KG1 (cell line): Measurements from ENCODE around the gene CSF3.

Experiments
- DNase-seq: peaks from one replicate; lab custom pipeline; 2025; lab: John Stamatoyannopoulos, UW

The CSF3 gene, protein sequence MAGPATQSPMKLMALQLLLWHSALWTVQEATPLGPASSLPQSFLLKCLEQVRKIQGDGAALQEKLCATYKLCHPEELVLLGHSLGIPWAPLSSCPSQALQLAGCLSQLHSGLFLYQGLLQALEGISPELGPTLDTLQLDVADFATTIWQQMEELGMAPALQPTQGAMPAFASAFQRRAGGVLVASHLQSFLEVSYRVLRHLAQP

DNA sequence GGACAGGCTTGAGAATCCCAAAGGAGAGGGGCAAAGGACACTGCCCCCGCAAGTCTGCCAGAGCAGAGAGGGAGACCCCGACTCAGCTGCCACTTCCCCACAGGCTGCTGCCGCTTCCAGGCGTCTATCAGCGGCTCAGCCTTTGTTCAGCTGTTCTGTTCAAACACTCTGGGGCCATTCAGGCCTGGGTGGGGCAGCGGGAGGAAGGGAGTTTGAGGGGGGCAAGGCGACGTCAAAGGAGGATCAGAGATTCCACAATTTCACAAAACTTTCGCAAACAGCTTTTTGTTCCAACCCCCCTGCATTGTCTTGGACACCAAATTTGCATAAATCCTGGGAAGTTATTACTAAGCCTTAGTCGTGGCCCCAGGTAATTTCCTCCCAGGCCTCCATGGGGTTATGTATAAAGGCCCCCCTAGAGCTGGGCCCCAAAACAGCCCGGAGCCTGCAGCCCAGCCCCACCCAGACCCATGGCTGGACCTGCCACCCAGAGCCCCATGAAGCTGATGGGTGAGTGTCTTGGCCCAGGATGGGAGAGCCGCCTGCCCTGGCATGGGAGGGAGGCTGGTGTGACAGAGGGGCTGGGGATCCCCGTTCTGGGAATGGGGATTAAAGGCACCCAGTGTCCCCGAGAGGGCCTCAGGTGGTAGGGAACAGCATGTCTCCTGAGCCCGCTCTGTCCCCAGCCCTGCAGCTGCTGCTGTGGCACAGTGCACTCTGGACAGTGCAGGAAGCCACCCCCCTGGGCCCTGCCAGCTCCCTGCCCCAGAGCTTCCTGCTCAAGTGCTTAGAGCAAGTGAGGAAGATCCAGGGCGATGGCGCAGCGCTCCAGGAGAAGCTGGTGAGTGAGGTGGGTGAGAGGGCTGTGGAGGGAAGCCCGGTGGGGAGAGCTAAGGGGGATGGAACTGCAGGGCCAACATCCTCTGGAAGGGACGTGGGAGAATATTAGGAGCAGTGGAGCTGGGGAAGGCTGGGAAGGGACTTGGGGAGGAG is at the start of gene CSF3:
Gene CSF3, plus strand, starts transcription at position 436 of the 993 bp plus-strand sequence. Its CDS starts 35 bp downstream, at position 471.
- no peak for DNase-seq

DNA sequence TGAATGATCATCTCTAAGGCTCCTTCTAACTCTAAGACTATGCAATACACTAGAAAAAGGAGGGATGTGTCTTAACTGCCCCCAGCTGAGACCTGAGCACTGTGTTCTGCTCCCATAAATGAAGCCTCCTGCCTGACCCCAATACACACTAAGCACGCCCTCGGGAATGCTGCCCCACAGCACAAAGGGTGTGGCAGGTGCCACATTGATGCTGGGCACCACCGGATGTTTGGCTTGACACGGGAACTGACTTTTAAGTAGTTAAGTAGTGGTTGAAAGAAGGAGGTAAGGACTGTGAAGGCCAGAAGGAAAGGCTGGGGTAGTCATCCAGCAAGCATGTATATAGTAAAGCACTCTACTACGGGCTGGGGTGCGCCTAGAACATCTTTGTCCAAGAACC is 48.5 kb upstream of the CSF3 start:
- DNase-seq: no peak

DNA sequence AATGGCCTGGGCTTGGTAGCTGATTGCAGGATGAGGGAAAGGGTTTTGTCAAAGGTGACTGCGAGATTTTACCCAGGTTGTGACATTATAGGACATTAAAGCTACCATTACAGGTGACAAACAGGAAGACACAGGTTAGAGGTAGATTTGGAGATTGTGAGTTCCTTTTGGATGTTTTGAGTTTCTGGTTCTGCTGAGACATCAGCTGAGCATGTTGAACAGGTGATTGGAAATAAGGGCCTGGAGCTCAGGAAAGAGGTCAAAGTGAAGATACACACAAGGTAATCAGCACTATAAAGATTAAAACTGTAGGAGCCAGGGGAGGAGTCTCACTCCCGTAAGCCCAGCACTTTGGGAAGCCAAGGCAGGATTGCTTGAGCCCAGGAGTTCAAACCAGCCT is 46.5 kb upstream of the CSF3 start:
- DNase-seq: no peak

DNA sequence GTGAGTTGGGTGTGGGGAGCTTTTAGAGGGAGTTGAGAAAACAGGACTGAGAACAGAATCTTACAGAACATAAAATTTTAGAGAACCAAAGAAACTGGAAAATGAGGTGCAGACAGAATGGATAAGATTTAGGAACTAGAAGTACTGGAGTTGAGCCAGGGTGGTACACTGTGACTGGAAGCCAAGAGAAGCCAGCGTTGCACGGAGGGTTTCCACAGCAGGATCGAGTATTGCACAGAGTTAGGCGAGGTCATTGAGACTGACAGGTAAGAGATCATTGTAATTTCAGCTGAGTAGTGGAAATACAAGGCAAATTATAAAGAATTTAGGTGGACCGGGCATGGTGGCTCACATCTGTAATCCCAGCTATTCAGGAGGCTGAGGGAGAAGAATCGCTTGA is 45.9 kb upstream of the CSF3 start:
- DNase-seq: no peak

DNA sequence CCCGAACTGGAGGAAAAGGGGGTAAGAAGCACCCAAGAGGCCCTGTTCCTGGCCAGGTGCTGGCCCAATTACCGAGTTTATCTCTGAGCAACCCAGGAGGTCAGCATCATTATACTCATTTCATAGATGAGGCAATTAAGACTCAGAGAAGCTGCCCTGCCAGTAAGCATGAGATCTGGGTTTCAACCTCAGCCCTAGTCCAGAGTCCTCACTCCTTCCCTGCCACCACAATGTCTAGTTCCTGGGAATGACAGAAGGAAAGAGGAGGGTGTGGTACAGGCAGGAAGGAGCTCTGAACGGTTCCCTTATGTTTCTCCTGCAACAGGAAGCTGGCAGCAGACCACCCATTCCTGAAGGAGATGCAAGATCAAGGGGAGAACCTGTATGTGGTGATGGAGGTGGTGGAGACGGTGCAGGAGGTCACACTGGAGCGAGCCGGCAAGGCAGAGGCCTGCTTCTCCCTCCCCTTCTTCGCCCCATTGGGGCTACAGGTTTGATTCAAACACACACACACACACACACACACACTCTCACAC is 45.0 kb upstream of the CSF3 start:
- DNase-seq: no peak

DNA sequence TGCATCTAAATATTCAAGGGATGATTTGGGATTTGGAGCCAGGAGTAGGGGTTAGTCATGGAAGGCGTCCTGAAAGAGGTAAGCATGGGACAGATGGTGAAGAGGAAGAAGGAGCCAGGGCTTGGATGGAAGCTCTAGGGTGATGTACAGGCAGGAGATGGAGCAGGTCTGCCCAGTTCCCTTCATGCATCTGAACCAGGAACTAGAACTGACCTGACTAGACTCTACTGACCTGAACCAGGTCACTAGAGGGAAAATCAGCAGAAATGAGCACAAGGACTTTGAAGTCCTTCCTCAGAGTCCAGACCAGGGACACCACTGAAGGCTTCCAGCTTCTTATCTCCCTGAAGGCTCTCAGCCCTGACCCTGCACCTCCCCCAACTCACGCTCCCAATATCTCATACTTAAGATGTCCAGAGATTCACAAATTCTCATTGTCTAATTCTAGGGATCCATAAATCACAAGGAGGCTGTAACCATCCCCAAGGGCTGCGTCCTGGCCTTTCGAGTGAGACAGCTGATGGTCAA is 44.1 kb upstream of the CSF3 start:
- DNase-seq: no peak

DNA sequence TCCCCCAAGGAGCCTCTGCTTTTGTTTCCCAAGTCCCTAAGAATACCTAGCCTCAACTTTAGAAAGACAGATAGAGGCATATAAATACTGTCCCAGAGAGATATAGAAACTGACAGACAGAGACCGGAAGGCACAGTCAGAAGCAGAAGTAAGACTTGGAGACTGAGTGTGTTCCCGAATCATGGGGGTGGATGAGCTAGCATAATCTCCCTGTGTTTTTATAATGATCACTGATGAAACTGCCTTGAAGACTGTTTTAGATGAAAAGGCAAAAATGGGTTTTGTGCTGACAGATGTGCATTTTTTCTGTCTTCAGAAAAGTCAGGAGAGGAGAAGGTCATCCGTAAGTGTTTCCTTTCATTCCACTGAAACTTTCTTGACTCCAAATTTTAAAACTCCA is 43.0 kb upstream of the CSF3 start:
- DNase-seq: no peak

DNA sequence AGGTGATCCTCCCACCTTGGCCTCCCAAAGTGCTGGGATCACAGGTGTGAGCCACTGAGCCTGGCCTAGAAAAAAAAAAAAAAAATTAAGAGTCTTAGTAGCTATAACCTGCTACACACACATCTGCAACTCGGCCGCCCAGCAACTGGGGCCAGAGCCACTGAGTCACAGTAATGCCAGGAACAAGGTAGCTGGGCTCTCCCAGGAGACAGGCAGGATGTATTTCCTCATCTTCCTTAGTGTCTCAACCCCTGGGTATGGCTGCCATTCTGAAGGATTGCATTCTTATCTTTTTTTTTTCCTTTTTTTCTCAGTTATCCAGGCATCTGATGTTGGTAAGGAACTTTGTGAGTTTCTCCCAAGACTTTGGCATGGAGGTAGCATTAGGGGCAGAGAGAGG is 41.7 kb upstream of the CSF3 start:
- DNase-seq: no peak

DNA sequence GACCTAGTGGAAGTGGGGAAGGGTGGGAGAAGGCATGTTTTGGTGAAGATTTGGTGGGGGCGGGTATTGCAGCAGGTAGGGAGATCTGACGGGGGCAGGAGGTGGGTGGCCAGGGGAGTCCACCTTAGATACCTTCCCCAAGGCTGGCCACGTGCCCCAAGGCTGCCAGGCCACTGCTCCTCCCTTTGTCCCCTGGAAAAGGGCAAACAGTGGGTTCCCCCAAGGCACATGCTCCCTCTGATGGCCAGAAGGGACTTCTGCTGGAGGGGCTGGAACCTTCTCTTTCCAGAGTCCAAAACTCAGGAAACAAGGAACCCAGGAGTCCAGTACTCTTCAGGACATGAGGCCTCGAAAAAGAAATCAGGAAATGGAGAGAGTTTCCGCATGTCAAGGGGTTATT is 40.8 kb upstream of the CSF3 start:
- no peak for DNase-seq

DNA sequence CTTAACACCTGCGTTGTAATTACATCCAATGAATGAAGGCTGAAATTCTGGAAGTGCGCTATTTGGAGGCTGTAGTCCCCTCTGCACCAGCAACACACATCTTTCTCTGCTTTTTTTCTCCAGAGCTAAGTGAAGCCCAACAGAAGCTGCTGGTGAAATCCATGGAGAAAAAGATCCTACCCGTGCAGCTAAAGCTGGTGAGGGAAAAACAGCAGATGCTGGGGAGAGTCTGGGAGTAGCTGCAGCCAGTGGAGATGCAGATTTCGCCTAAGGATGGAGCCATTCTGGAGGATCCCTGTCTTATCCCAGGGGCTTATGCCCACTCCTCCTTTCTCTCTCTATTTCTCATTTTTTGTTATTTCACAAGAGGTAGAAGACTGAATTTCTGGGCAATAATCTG is 39.4 kb upstream of the CSF3 start:
- DNase-seq: no peak

DNA sequence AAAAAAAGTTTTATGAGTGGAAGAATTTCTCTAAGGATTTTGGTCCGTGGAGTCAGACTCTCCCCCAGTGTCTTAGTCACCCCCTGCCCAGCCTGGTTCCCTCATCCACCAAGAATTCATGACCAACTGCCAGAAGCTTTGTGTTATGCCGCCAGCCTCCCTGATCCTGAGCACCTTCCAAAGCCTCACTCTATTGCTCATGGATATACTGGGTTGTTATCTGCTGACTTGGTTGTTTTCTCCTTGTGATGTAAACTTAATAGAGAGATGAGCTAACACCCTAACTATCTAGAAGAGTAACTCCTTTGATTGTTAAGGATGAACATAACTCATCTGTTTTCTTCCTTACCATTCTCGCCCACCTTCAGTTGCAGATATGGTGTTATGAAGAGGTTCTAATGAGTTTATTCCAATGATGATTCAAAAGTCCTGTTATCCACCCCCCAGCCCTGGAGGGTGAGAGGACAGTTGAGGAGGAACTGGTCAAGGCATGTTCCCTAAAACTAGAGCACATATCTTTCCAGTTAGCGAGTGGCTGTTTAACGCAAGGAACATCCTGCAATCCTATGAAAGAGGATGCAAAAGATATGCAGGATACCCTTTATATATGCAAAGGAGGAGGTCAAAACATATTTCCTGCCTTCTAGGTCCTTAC is 36.1 kb upstream of the CSF3 start:
- DNase-seq: no peak

DNA sequence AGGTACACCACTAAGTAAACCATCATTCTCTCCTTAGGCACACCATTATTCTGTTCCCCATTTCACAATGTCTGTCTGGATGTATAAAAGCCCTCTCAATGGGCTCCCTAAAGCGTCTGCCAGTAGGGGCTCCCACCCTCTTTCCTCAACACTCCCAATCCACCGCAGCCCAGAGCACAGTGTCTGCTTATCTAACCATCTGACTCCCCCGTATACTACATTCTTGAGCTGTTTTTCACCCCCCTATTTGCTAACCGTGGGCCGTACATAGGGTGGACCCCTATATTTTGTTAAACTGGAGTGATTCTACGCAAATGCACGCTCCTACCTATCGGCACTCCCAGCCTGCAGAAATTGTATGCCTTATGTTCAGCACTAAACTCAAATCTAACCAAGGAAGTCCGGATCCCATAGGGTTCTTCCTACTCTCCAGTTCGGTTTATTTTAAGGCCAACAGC is 35.3 kb upstream of the CSF3 start:
- DNase-seq: peak; percentile 92

DNA sequence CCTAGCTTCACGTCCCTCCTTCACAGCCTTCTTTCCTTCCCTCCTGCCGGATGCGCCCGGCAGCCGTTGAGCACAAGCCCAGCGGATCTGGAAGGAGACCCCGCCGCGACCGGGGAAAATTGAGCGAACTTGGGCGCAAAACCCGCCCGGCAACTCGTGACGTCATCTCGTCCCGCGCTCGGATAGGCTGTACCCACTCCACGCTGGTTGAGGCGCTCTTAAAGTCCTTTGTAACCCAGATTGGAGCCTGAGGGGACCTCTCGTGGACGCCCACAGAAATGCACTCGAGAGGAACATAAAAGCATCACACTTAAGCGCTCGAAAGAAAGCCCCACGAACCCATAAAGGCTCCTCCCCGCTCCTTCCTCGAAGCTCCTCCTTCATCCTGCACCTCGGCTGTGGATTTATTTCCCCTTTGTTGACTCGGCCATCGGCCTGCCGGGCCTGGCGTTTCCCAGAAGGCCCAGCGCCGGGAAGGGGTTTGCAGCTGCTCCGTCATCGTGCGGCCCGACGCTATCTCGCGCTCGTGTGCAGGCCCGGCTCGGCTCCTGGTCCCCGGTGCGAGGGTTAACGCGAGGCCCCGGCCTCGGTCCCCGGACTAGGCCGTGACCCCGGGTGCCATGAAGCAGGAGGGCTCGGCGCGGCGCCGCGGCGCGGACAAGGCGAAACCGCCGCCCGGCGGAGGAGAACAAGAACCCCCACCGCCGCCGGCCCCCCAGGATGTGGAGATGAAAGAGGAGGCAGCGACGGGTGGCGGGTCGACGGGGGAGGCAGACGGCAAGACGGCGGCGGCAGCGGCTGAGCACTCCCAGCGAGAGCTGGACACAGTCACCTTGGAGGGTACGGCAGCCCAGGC is 34.7 kb upstream of the CSF3 start, which contains the start of gene PSMD3:
Gene PSMD3, plus strand, starts transcription at position 457 of the 856 bp plus-strand sequence. Its CDS starts 164 bp downstream, at position 621.
- DNase-seq: peak; percentile 97

DNA sequence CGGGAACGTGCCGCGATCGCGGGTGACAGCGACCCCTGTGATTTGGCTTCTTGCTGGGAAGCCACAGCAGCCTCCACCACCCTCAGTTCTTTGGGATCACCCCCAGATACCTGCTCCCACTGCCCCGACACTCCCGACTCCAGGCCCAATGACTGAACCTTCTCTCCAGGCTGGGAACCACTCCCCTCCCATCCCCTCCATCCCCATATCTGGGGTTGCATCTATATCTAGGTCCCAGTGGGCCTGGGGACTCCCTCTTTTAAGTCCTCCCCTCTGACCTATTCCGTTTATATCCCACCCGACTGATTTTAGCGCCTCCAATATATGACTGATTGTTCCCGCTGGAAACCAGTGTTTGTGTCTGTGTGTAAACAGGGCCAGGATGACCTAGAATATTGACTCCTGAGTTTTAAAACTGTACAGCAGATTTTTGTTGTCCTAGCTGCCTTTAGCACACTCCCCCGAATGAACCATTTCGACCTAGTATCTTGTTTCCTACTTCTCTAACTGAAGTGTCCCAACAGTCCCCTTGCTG is 34.0 kb upstream of the CSF3 start:
- no peak for DNase-seq

DNA sequence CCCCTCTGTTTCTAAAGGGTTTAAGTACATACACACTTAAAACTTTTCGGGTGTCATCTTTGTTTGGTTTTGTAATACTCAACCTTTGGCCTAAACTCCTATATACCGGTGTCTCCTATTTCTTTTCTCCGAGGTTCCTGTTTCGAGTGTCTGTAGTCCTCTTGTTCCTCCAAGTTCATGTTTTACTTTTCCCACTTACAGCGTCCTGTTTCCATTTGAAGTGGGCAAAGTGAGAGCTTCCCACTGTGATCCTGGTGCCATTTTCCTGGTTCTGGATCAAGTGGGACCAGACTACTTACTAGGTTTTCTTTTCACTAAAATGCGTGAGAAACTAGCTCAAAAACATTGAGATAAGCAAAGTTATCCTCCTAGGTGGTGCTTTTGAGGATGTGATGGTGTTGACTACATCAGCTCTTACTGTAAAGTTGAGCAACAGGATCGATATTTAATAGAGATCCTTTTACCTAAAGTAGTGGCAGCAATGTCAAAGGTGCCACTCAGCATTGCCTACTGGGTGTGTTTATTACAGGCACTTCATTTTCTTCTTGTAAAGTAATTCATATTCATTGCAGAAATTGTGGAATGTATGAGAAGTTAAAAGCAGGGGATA is 33.4 kb upstream of the CSF3 start:
- DNase-seq: no peak

DNA sequence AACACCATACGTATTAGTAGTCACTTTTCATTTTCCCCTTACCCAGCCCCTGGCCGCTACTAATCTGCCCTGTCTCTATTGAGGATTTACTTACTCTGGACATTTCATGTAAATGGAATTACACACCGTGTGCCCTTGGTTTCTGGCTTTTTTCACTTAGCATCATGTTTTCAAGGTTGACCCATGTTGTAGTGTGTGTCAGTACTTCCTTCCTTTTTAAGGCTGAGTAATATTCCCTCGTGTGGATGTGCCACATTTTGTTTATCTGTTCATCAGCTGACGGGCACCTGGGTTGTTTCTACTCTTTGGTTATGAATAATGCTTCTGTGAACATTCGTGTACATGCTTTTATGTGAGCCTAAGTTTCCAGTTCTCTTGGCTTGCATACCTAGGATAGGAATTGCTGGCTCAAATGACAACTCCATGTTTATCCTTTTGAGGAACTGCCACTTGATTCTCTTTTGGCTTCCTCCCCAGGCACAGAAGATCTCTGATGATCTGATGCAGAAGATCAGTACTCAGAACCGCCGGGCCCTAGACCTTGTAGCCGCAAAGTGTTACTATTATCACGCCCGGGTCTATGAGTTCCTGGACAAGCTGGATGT is 26.9 kb upstream of the CSF3 start:
- DNase-seq: no peak

DNA sequence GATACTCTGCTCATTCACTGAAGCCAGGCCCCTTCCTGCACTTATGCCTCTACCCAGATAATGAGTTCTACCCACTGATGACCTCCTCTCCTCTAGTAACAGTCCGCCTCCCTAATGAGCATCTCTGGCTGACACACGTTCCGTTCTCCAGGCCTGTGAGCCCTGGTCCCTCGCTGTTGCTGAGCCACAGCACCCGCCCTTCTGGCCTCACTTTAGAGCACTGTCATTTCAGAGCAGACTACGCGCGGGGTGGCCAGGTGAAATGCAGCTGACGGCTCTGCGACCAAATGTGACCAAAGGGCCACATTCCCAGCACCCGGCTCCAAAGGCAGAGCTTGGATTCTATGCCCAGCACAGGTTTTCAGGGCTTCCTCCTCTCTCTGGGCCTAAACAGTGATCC is 20.8 kb upstream of the CSF3 start:
- DNase-seq: no peak

DNA sequence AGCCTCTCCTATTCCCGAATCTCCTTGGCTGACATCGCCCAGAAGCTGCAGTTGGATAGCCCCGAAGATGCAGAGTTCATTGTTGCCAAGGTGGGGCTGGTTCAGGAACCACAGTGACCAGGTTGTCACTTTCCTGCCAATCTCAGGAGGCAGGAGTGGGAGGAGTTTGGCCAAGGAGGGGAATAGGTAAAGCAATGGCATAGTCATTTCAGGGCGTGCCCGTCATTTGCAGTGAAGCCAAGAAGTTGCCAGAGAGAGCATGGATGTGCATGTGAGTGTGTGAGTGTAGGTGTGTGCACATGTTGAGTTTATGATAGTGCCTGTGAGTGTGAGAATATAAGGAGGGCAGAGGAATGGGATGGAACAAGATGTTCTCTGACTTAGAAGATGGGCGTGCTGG is 19.8 kb upstream of the CSF3 start:
- DNase-seq: no peak

DNA sequence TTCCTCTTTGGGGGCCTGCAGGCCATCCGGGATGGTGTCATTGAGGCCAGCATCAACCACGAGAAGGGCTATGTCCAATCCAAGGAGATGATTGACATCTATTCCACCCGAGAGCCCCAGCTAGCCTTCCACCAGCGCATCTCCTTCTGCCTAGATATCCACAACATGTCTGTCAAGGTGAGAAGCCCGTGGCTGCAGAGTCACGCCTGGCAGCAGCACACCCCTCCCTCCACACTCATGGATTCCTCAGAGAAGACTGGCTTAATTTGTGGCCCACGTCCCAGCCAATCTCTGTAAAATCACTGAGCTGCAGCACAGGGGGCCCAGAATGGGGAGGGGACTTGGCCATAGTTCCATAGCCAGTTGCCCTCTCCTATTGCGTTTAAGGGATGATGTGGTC is 19.1 kb upstream of the CSF3 start:
- DNase-seq: no peak

DNA sequence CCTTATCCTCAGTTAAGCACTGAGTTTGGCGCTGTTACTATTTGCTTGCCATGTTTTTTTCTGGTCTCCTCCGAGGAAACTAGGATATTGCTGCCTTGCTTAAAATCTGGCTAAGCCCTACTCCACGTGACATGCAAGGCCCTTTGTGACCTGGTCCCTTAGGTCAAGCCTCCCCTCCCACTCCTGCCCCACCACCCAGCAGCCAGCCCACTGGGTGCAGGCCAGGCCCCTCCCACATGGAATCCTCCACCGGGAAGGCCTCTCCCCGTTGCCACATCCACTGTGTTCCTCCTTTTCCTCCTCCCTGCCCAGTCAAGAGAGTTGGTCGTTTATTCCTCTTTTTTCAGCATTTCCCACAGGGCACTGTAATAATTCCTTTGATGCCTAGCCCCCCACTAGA is 18.4 kb upstream of the CSF3 start:
- DNase-seq: no peak
